Astrocyte (in vitro differentiated cells and primary cell): ENCODE data around the gene SMIM14. TPM values are rescaled to one million over a fixed set of nuclear protein-coding genes. Genes with fewer than 3 reads are reported as not detected.

Experiments
- DNase-seq: peaks from one replicate; pipeline ENCODE4 v3.0.0-alpha.2; 2010; ENCODE audit warnings: low read depth
- FAIRE-seq: peaks from 2 replicates; lab custom pipeline; 2011; peaks lifted over from hg19 to GRCh38; lab: Jason Lieb, UNC
- H2AFZ ChIP-seq: 2 replicates; pipeline ENCODE4 v1.6.0; 2012; ENCODE audit warnings: low read depth, low read length, inconsistent platforms
- H3K27ac ChIP-seq: 2 replicates; pipeline ENCODE4 v1.5.1; 2011; ENCODE audit warnings: low read depth, low read length, inconsistent platforms
- H3K27me3 ChIP-seq: 2 replicates; pipeline ENCODE4 v1.6.0; 2011; ENCODE audit warnings: low read length, inconsistent platforms; ENCODE audit not compliant: insufficient read depth
- H3K36me3 ChIP-seq: 2 replicates; pipeline ENCODE4 v1.5.1; 2011; ENCODE audit warnings: low read length, inconsistent platforms; ENCODE audit not compliant: insufficient read depth
- H3K4me1 ChIP-seq: 2 replicates; pipeline ENCODE4 v1.5.1; 2011; ENCODE audit warnings: low read length, inconsistent platforms; ENCODE audit not compliant: insufficient read depth
- H3K4me2 ChIP-seq: 2 replicates; pipeline ENCODE4 v1.6.0; 2012; ENCODE audit warnings: low read length, inconsistent platforms
- H3K4me3 ChIP-seq: 2 replicates; pipeline ENCODE4 v1.5.1; 2011; ENCODE audit warnings: low read depth, mild to moderate bottlenecking, low read length, inconsistent platforms; ENCODE audit not compliant: insufficient read depth
- H3K79me2 ChIP-seq: 2 replicates; pipeline ENCODE4 v1.6.0; 2012; ENCODE audit warnings: mild to moderate bottlenecking, low read length, inconsistent platforms; ENCODE audit not compliant: insufficient read depth
- H3K9ac ChIP-seq: 2 replicates; pipeline ENCODE4 v1.6.0; 2012; ENCODE audit warnings: mild to moderate bottlenecking, low read length, inconsistent platforms
- H3K9me3 ChIP-seq: 2 replicates; pipeline ENCODE4 v1.5.1; 2012; ENCODE audit warnings: low read depth, mild to moderate bottlenecking, low read length, inconsistent platforms; ENCODE audit not compliant: insufficient read depth
- H4K20me1 ChIP-seq: 2 replicates; pipeline ENCODE4 v1.6.0; 2012; ENCODE audit warnings: low read length, inconsistent platforms; ENCODE audit not compliant: insufficient read depth
- H3K27ac Mint-ChIP-seq: one replicate; pipeline ENCODE4 v1.8.0; 2021; ENCODE audit warnings: mild to moderate bottlenecking, mixed read lengths; ENCODE audit not compliant: unreplicated experiment
- H3K27me3 Mint-ChIP-seq: one replicate; pipeline ENCODE4 v1.8.0; 2021; ENCODE audit warnings: low read depth, mixed read lengths; ENCODE audit not compliant: unreplicated experiment
- H3K36me3 Mint-ChIP-seq: one replicate; pipeline ENCODE4 v1.8.0; 2021; ENCODE audit warnings: low read depth, mixed read lengths; ENCODE audit not compliant: unreplicated experiment
- H3K4me1 Mint-ChIP-seq: one replicate; pipeline ENCODE4 v1.8.0; 2021; ENCODE audit warnings: low read depth, mixed read lengths; ENCODE audit not compliant: unreplicated experiment
- H3K4me3 Mint-ChIP-seq: one replicate; pipeline ENCODE4 v1.8.0; 2021; ENCODE audit warnings: mild to moderate bottlenecking, moderate library complexity, mixed read lengths; ENCODE audit not compliant: unreplicated experiment
- H3K9me3 Mint-ChIP-seq: one replicate; pipeline ENCODE4 v1.8.0; 2021; ENCODE audit warnings: mild to moderate bottlenecking, mixed read lengths; ENCODE audit not compliant: unreplicated experiment
- EZH2 ChIP-seq: IDR thresholded peaks from 2 replicates; pipeline ENCODE4 v1.6.1; 2012; ENCODE audit warnings: mild to moderate bottlenecking, low read length, inconsistent platforms; ENCODE audit not compliant: insufficient read depth
- total RNA-seq: library from RNA; stranded (reverse); gene quantifications from 2 replicates; pipeline ENCODE4 v1.2.1, GENCODE V29; 2021
- TF ChIP-seq, protein P1 (sequence below): IDR thresholded peaks from 2 replicates; pipeline ENCODE4 v1.5.1; 2011; ENCODE audit warnings: low read depth, mild to moderate bottlenecking, inconsistent platforms, low read length, moderate library complexity; ENCODE audit not compliant: insufficient read depth

Gene SMIM14
- total RNA-seq, 1 donor from 2014 or later = 28.3 TPM

DNA sequence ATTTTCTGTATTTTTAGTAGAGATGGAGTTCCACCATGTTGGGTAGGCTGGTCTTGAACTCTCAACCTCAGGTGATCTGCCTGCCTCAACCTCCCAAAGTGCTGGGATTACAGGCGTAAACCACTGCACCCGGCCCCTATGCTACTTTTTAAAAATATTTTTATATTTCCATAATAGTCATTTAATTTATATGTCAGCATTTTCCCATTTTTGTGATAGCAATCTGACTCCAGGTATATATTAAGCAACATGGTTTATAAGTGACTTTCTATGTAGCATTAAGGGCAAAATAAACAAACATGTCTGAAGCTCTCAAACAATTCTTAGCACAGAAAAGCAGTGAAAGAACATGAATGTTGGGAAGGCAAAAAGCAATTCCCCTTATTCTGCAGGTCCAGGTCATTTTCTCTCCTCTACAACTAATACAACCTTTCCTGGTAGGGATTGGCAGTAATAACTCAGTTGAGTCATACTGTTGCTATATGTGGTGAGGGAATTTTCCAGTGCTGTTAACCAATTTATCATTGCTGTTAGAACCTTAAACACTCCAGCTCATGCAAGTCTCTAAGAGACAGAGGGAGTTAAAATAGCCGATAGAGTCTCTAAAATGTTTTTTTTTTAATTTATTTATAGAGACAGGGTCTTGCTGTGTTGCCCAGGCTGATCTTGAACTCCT is 24.0 kb downstream of the SMIM14 start:
- TF ChIP-seq EZH2 = no peak
- TF ChIP-seq, protein P1, sequence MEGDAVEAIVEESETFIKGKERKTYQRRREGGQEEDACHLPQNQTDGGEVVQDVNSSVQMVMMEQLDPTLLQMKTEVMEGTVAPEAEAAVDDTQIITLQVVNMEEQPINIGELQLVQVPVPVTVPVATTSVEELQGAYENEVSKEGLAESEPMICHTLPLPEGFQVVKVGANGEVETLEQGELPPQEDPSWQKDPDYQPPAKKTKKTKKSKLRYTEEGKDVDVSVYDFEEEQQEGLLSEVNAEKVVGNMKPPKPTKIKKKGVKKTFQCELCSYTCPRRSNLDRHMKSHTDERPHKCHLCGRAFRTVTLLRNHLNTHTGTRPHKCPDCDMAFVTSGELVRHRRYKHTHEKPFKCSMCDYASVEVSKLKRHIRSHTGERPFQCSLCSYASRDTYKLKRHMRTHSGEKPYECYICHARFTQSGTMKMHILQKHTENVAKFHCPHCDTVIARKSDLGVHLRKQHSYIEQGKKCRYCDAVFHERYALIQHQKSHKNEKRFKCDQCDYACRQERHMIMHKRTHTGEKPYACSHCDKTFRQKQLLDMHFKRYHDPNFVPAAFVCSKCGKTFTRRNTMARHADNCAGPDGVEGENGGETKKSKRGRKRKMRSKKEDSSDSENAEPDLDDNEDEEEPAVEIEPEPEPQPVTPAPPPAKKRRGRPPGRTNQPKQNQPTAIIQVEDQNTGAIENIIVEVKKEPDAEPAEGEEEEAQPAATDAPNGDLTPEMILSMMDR = no peak
- Mint-ChIP-seq H3K4me3 (no peak overlapping the region), H3K4me1 (peaks cover 28% of the 10 kb centered on the region), H3K27me3 (no peaks in the 10 kb centered on the region), H3K27ac (no peak overlapping the region), H3K36me3 (peaks cover under 1% of the 10 kb centered on the region), H3K9me3 (no peaks in the 10 kb centered on the region)
- Histone ChIP-seq H3K9ac (no peak overlapping the region), H3K4me1 (peaks cover 45% of the 10 kb centered on the region), H3K9me3 (no peaks in the 10 kb centered on the region), H3K4me2 (no peak overlapping the region), H2AFZ (no peak overlapping the region), H3K27me3 (no peaks in the 10 kb centered on the region), H3K27ac (peak overlapping the region; percentile 28), H3K36me3 (no peaks in the 10 kb centered on the region), H4K20me1 (no peaks in the 10 kb centered on the region), H3K4me3 (no peak overlapping the region), H3K79me2 (peaks cover 17% of the 10 kb centered on the region)
- peak; percentile 92 for DNase-seq
- FAIRE-seq = peak; percentile 90

- H3K27ac ChIP-seq = peak overlapping the region; percentile 52
- no peaks in the 10 kb centered on the region for H3K27me3 ChIP-seq
- no peaks in the 10 kb centered on the region for H4K20me1 ChIP-seq
- peaks cover 50% of the 10 kb centered on the region for H3K4me1 ChIP-seq
- no peak overlapping the region for H3K4me3 ChIP-seq
- H3K79me2 ChIP-seq = peaks cover 12% of the 10 kb centered on the region
- no peaks in the 10 kb centered on the region for H3K9me3 ChIP-seq
- no peak overlapping the region for H3K9ac ChIP-seq
- no peaks in the 10 kb centered on the region for H3K27me3 Mint-ChIP-seq
- FAIRE-seq (no peak), DNase-seq (peak; percentile 50)
- no peaks in the 10 kb centered on the region for H3K9me3 Mint-ChIP-seq
- peaks cover 33% of the 10 kb centered on the region for H3K4me1 Mint-ChIP-seq
- H2AFZ ChIP-seq = no peak overlapping the region
- no peaks in the 10 kb centered on the region for H3K36me3 ChIP-seq
- no peak for TF ChIP-seq EZH2
- TF ChIP-seq, protein P1 = no peak
- H3K4me3 Mint-ChIP-seq = no peak overlapping the region
- peaks cover 3% of the 10 kb centered on the region for H3K36me3 Mint-ChIP-seq
- H3K27ac Mint-ChIP-seq = peak overlapping the region; percentile 50
- H3K4me2 ChIP-seq = peak overlapping the region; percentile 45
Observed at GRCh38 chr4:39613093-39613656, 25.5 kb downstream of the SMIM14 start.

- H3K9ac ChIP-seq = no peak overlapping the region
- no peaks in the 10 kb centered on the region for H3K9me3 ChIP-seq
- Mint-ChIP-seq H3K4me1 (peaks cover 13% of the 10 kb centered on the region), H3K27me3 (no peaks in the 10 kb centered on the region), H3K9me3 (peaks cover 4% of the 10 kb centered on the region), H3K36me3 (peaks cover 10% of the 10 kb centered on the region), H3K27ac (no peak overlapping the region), H3K4me3 (no peak overlapping the region)
- H4K20me1 ChIP-seq = no peaks in the 10 kb centered on the region
- H3K36me3 ChIP-seq = no peaks in the 10 kb centered on the region
- DNase-seq = no peak
- H3K79me2 ChIP-seq = peaks cover 5% of the 10 kb centered on the region
- peak overlapping the region; percentile 23 for H3K27ac ChIP-seq
- peaks cover 23% of the 10 kb centered on the region for H3K4me1 ChIP-seq
- FAIRE-seq = no peak
- H3K4me3 ChIP-seq = no peak overlapping the region
- H2AFZ ChIP-seq = no peak overlapping the region
- H3K27me3 ChIP-seq = no peaks in the 10 kb centered on the region
- H3K4me2 ChIP-seq = peak overlapping the region; percentile 74
- TF ChIP-seq EZH2 = no peak
- TF ChIP-seq, protein P1 = no peak
Observed at GRCh38 chr4:39609454-39609931, 29.2 kb downstream of the SMIM14 start.
